Parathyroid adenoma (tissue), 2 donors: Measurements from ENCODE around the gene DCN.

Source experiments
- H2AFZ ChIP-seq: fragments of 300-600 bp; sonication (generic); one replicate; pipeline ENCODE4 v1.7.0; 2017; ENCODE audit warnings: antibody characterized with exemption, mild to moderate bottlenecking
- H3K27ac ChIP-seq: fragments of 300-600 bp; sonication (generic); one replicate; pipeline ENCODE4 v1.7.0; 2017
- H3K27me3 ChIP-seq: fragments of 300-600 bp; sonication (generic); one replicate; pipeline ENCODE4 v1.7.0; 2017; ENCODE audit warnings: low read length; ENCODE audit not compliant: control insufficient read depth, insufficient read depth
- H3K36me3 ChIP-seq: fragments of 300-600 bp; sonication (generic); one replicate; pipeline ENCODE4 v1.7.0; 2017; ENCODE audit warnings: low read length; ENCODE audit not compliant: control insufficient read depth, insufficient read depth
- H3K4me1 ChIP-seq: fragments of 300-600 bp; sonication (generic); one replicate; pipeline ENCODE4 v1.7.0; 2017; ENCODE audit warnings: control low read depth
- H3K4me2 ChIP-seq: fragments of 300-600 bp; sonication (generic); one replicate; pipeline ENCODE4 v1.7.0; 2017; ENCODE audit warnings: low read length
- H3K4me3 ChIP-seq: fragments of 300-600 bp; sonication (generic); one replicate; pipeline ENCODE4 v1.7.0; 2017; ENCODE audit warnings: low read depth, low read length
- H3K79me2 ChIP-seq: fragments of 300-600 bp; sonication (generic); one replicate; pipeline ENCODE4 v1.7.0; 2017; ENCODE audit warnings: control low read depth
- H3K9ac ChIP-seq: fragments of 300-600 bp; sonication (generic); one replicate; pipeline ENCODE4 v1.7.0; 2017; ENCODE audit warnings: mild to moderate bottlenecking
- H3K9me3 ChIP-seq: fragments of 300-600 bp; sonication (generic); one replicate; pipeline ENCODE4 v1.7.0; 2017; ENCODE audit warnings: low read length; ENCODE audit not compliant: control insufficient read depth
- TF ChIP-seq, protein P1 (sequence below): fragments of 300-600 bp; sonication (generic); IDR thresholded peaks from one replicate; pipeline ENCODE4 v1.7.0; 2017; ENCODE audit warnings: antibody characterized with exemption, mild to moderate bottlenecking
- donor health status: primary hyperparathyroidism.

Gene DCN

DNA sequence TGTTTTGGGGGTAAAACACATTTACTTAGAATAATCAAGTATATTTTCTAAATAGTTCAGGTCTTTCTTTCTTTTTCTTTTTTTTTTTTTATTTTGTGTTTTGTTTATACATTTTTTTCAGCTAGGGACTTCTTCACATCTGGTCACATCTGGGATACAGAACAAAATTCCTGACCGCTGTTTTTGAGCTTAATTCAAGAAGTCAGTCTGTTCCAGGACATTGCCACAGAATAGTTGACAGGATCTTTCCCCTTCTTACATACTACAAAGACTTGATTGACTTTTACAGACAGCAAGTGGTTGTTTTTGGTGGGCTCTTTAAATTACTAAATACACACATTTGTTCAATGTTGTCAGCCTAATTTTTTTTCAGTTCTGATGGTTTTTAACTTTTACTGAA lies 41.8 kb upstream of the DCN start:
- Histone ChIP-seq H3K4me1 (no peaks in the 10 kb centered on the region), H3K27me3 (no peaks in the 10 kb centered on the region), H2AFZ (no peak overlapping the region), H3K4me2 (no peak overlapping the region), H3K9me3 (no peaks in the 10 kb centered on the region), H3K79me2 (no peaks in the 10 kb centered on the region), H3K36me3 (no peaks in the 10 kb centered on the region), H3K27ac (no peak overlapping the region), H3K9ac (no peak overlapping the region), H3K4me3 (no peak overlapping the region)
- TF ChIP-seq, protein P1, sequence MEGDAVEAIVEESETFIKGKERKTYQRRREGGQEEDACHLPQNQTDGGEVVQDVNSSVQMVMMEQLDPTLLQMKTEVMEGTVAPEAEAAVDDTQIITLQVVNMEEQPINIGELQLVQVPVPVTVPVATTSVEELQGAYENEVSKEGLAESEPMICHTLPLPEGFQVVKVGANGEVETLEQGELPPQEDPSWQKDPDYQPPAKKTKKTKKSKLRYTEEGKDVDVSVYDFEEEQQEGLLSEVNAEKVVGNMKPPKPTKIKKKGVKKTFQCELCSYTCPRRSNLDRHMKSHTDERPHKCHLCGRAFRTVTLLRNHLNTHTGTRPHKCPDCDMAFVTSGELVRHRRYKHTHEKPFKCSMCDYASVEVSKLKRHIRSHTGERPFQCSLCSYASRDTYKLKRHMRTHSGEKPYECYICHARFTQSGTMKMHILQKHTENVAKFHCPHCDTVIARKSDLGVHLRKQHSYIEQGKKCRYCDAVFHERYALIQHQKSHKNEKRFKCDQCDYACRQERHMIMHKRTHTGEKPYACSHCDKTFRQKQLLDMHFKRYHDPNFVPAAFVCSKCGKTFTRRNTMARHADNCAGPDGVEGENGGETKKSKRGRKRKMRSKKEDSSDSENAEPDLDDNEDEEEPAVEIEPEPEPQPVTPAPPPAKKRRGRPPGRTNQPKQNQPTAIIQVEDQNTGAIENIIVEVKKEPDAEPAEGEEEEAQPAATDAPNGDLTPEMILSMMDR = no peak

DNA sequence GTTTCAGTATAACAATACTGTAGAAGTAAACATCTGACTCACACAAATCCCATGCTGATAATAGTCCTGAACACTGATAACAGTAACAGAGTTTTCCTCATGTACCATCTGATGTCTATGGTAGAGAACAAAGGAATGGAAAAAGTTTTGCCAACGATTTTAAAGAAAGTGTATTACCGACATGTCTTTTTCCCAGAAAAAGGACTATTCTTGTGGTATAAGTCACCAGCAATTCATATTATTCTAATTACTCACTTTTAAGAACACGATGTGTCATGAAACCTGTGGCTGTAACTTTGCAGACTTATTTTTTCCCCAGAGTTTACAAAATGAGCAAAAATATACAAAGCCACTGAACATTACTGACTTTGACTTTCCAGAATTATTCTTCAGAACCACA lies 40.1 kb upstream of the DCN start:
- no peaks in the 10 kb centered on the region for H3K27me3 ChIP-seq
- H3K9ac ChIP-seq = no peak overlapping the region
- no peaks in the 10 kb centered on the region for H3K79me2 ChIP-seq
- no peak overlapping the region for H3K27ac ChIP-seq
- no peaks in the 10 kb centered on the region for H3K4me1 ChIP-seq
- no peaks in the 10 kb centered on the region for H3K36me3 ChIP-seq
- H2AFZ ChIP-seq = no peak overlapping the region
- no peak overlapping the region for H3K4me3 ChIP-seq
- no peak overlapping the region for H3K4me2 ChIP-seq
- H3K9me3 ChIP-seq = no peaks in the 10 kb centered on the region
- TF ChIP-seq, protein P1 = no peak

DNA sequence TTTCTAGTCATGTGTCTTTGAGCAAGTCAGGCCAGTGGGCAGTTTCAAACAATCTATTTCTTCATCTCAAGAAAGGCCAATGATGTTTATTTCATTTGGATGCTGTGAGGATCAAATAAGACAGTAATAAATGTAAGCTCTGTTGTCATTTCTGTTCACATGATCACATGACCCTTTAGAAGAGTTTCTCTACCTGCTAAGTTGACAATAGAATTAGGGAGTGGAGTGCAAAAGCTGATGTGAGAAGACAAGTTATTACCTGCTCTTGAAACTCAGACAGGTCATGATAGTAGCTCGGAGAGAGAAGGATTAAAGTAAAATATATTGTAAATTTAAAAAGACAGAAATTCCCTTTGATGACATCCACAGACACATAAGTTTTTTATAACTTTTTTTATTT lies 37.3 kb upstream of the DCN start:
- Histone ChIP-seq H3K9me3 (no peaks in the 10 kb centered on the region), H2AFZ (no peak overlapping the region), H3K79me2 (no peaks in the 10 kb centered on the region), H3K4me2 (no peak overlapping the region), H3K36me3 (no peaks in the 10 kb centered on the region), H3K4me1 (no peaks in the 10 kb centered on the region), H3K9ac (no peak overlapping the region), H3K27me3 (no peaks in the 10 kb centered on the region), H3K4me3 (no peak overlapping the region), H3K27ac (no peak overlapping the region)
- TF ChIP-seq, protein P1 = no peak

DNA sequence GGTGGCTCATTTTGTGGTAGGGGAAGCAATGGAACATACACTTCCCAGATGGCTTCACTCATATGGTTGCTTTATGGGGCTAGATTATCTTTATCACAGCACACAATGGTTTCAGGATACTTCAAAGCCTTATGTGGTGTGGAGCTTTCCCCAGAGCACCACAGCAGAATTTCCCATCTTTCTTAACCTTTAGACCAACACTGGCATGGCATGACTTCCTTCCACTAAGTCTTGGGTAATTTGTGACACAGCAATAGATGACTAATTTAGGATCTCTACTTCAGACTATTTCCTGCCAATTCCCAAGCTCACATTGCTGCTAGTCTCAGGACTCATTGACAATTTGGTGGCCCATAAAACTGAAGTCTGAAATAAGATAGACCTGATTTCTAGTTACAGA lies 36.9 kb upstream of the DCN start:
- Histone ChIP-seq H3K36me3 (no peaks in the 10 kb centered on the region), H3K27me3 (no peaks in the 10 kb centered on the region), H3K9me3 (no peaks in the 10 kb centered on the region), H3K4me1 (no peaks in the 10 kb centered on the region), H3K79me2 (no peaks in the 10 kb centered on the region), H2AFZ (no peak overlapping the region), H3K27ac (no peak overlapping the region), H3K4me2 (no peak overlapping the region), H3K9ac (no peak overlapping the region), H3K4me3 (no peak overlapping the region)
- TF ChIP-seq, protein P1 = no peak

DNA sequence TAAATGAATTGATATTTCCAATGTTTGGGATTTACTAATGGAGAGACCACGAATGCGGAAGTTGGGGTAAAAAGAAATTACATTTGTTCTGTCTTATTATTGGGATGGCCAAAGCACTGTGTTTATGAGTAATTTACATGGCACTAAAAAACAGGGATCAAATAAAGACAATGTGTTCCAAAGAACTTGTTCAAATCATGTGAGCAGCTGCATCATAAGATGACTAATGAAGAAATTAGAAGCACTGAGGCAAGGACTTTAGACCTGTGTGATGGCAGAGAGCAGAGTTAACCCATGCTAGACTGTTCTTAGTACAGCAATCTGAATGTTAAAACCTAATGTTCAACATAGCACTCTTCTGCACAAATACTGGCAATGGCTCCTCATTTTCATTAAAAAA lies 34.3 kb upstream of the DCN start:
- no peak overlapping the region for H3K27ac ChIP-seq

More for the DNA sequence above, 34.3 kb upstream of the DCN start:
- Histone ChIP-seq H3K9me3 (no peaks in the 10 kb centered on the region), H3K9ac (no peak overlapping the region), H3K4me1 (no peaks in the 10 kb centered on the region), H3K27me3 (no peaks in the 10 kb centered on the region), H3K36me3 (no peaks in the 10 kb centered on the region), H3K4me2 (no peak overlapping the region), H3K79me2 (no peaks in the 10 kb centered on the region), H3K4me3 (no peak overlapping the region), H2AFZ (no peak overlapping the region)
- TF ChIP-seq, protein P1 = no peak
